Activated CD8-positive, alpha-beta T cell treated with anti-CD3 and anti-CD28 coated beads, Interleukin-2, amount 10 ng/mL, durations not matched to agents 7 days and 5 days (primary cell): ENCODE results near the gene FHIT. TPM values are rescaled to one million over a fixed set of nuclear protein-coding genes. Genes with fewer than 3 reads are reported as not detected.
"Not testable (repeated sequence)": the region's sequence is repeated elsewhere in the genome, so short reads cannot be mapped to it uniquely, and the experiment has no call there.

ENCODE experiments used
- ATAC-seq: fragments of 150-1000 bp; cut with Tn5 transposase; one replicate; pipeline ENCODE4 v1.10.0; 2021; ENCODE audit warnings: moderate library complexity
- CTCF ChIA-PET: fragments of 350-600 bp; sonication (Branson Sonifier 250); formaldehyde crosslinking; loops from one replicate; lab custom pipeline; 2021; ENCODE audit warnings: antibody characterized with exemption; lab: Charles Lee
- POLR2A ChIA-PET: fragments of 350-600 bp; sonication (Branson Sonifier 250); formaldehyde crosslinking; loops from one replicate; lab custom pipeline; 2021; ENCODE audit warnings: antibody characterized with exemption; lab: Charles Lee
- DNase-seq: peaks from one replicate; pipeline ENCODE4 v3.0.0-alpha.2; 2020
- H3K27ac Mint-ChIP-seq: one replicate; pipeline ENCODE4 v1.8.0; 2021; ENCODE audit warnings: mild to moderate bottlenecking, mixed read lengths
- H3K27me3 Mint-ChIP-seq: one replicate; pipeline ENCODE4 v1.8.0; 2021; ENCODE audit warnings: low read depth, mixed read lengths
- H3K36me3 Mint-ChIP-seq: one replicate; pipeline ENCODE4 v1.8.0; 2021; ENCODE audit warnings: low read depth, mixed read lengths
- H3K4me1 Mint-ChIP-seq: one replicate; pipeline ENCODE4 v1.8.0; 2021; ENCODE audit warnings: low read depth, mixed read lengths
- H3K4me3 Mint-ChIP-seq: one replicate; pipeline ENCODE4 v1.8.0; 2021; ENCODE audit warnings: mild to moderate bottlenecking, mixed read lengths
- H3K9me3 Mint-ChIP-seq: one replicate; pipeline ENCODE4 v1.8.0; 2022; ENCODE audit warnings: mixed read lengths; ENCODE audit not compliant: insufficient read depth
- total RNA-seq, 2 experiments: library from RNA; stranded (reverse); gene quantifications; one replicate each; pipeline ENCODE4 v1.2.3, GENCODE V29; 2021

FHIT gene
- total RNA-seq, 2 experiments from 2014 or later: 4.8 TPM

GRCh38 chr3:61224823-61225222 lies 26.4 kb downstream of the FHIT start:
- no peak for ATAC-seq
- Mint-ChIP-seq H3K27me3 (no peaks in the 10 kb centered on the region), H3K4me3 (no peak overlapping the region), H3K4me1 (no peaks in the 10 kb centered on the region), H3K9me3 (no peaks in the 10 kb centered on the region), H3K27ac (no peak overlapping the region), H3K36me3 (no peaks in the 10 kb centered on the region)
- no peak for DNase-seq
- CTCF ChIA-PET: no interaction called here
- POLR2A ChIA-PET: no interaction called here

GRCh38 chr3:61223451-61223850 lies 27.8 kb downstream of the FHIT start:
- no peaks in the 10 kb centered on the region for H3K9me3 Mint-ChIP-seq
- CTCF ChIA-PET: no interaction called here
- no peaks in the 10 kb centered on the region for H3K4me1 Mint-ChIP-seq
- no peaks in the 10 kb centered on the region for H3K27me3 Mint-ChIP-seq
- POLR2A ChIA-PET: no interaction called here
- no peak for ATAC-seq
- H3K4me3 Mint-ChIP-seq: no peak overlapping the region
- no peaks in the 10 kb centered on the region for H3K36me3 Mint-ChIP-seq
- DNase-seq: no peak
- no peak overlapping the region for H3K27ac Mint-ChIP-seq

GRCh38 chr3:61222467-61222866 lies 28.8 kb downstream of the FHIT start:
- CTCF ChIA-PET: no interaction called here

GRCh38 chr3:61221759-61222362 lies 29.4 kb downstream of the FHIT start:
- CTCF ChIA-PET: no interaction called here

More at GRCh38 chr3:61222467-61222866, 28.8 kb downstream of the FHIT start:
- no peaks in the 10 kb centered on the region for H3K4me1 Mint-ChIP-seq
- H3K27ac Mint-ChIP-seq: no peak overlapping the region
- H3K9me3 Mint-ChIP-seq: no peaks in the 10 kb centered on the region
- no peak for ATAC-seq
- H3K36me3 Mint-ChIP-seq: no peaks in the 10 kb centered on the region
- POLR2A ChIA-PET: no interaction called here
- H3K4me3 Mint-ChIP-seq: no peak overlapping the region
- no peak for DNase-seq
- no peaks in the 10 kb centered on the region for H3K27me3 Mint-ChIP-seq

GRCh38 chr3:61218504-61218903 lies 32.7 kb downstream of the FHIT start:
- H3K4me1 Mint-ChIP-seq: no peaks in the 10 kb centered on the region

More at GRCh38 chr3:61221759-61222362, 29.4 kb downstream of the FHIT start:
- Mint-ChIP-seq H3K27me3 (no peaks in the 10 kb centered on the region), H3K4me1 (no peaks in the 10 kb centered on the region), H3K36me3 (no peaks in the 10 kb centered on the region), H3K9me3 (no peaks in the 10 kb centered on the region), H3K27ac (no peak overlapping the region), H3K4me3 (no peak overlapping the region)
- POLR2A ChIA-PET: no interaction called here
- ATAC-seq (no peak), DNase-seq (no peak)

GRCh38 chr3:61216171-61216570 lies 35.1 kb downstream of the FHIT start:
- H3K27me3 Mint-ChIP-seq, H3K27ac Mint-ChIP-seq, CTCF ChIA-PET, DNase-seq, POLR2A ChIA-PET, H3K36me3 Mint-ChIP-seq, H3K4me3 Mint-ChIP-seq, H3K9me3 Mint-ChIP-seq, ATAC-seq, H3K4me1 Mint-ChIP-seq: not testable (repeated sequence)

More at GRCh38 chr3:61218504-61218903, 32.7 kb downstream of the FHIT start:
- Mint-ChIP-seq H3K36me3 (no peaks in the 10 kb centered on the region), H3K9me3 (peaks cover 5% of the 10 kb centered on the region), H3K27me3 (no peaks in the 10 kb centered on the region), H3K27ac (no peak overlapping the region), H3K4me3 (no peak overlapping the region)
- ChIA-PET POLR2A (no interaction called here), CTCF (no interaction called here)
- ATAC-seq (no peak), DNase-seq (no peak)

GRCh38 chr3:61202086-61202485 lies 49.2 kb downstream of the FHIT start:
- Mint-ChIP-seq H3K4me3 (no peak overlapping the region), H3K27me3 (no peaks in the 10 kb centered on the region), H3K36me3 (no peaks in the 10 kb centered on the region), H3K27ac (no peak overlapping the region), H3K9me3 (peaks cover 7% of the 10 kb centered on the region), H3K4me1 (no peaks in the 10 kb centered on the region)
- DNase-seq: no peak
- ATAC-seq: no peak
- ChIA-PET POLR2A (no interaction called here), CTCF (no interaction called here)

GRCh38 chr3:61201071-61201470 lies 50.2 kb downstream of the FHIT start:
- H3K9me3 Mint-ChIP-seq: peaks cover 7% of the 10 kb centered on the region
- POLR2A ChIA-PET: no interaction called here
- DNase-seq: no peak

GRCh38 chr3:61200270-61200669 lies 51.0 kb downstream of the FHIT start:
- Mint-ChIP-seq H3K9me3 (peaks cover 7% of the 10 kb centered on the region), H3K27me3 (no peaks in the 10 kb centered on the region), H3K4me1 (no peaks in the 10 kb centered on the region), H3K36me3 (no peaks in the 10 kb centered on the region), H3K27ac (no peak overlapping the region), H3K4me3 (no peak overlapping the region)
- DNase-seq (no peak), ATAC-seq (no peak)
- CTCF ChIA-PET: no interaction called here
- POLR2A ChIA-PET: no interaction called here

More at GRCh38 chr3:61201071-61201470, 50.2 kb downstream of the FHIT start:
- Mint-ChIP-seq H3K4me1 (no peaks in the 10 kb centered on the region), H3K27ac (no peak overlapping the region), H3K27me3 (no peaks in the 10 kb centered on the region), H3K4me3 (no peak overlapping the region), H3K36me3 (no peaks in the 10 kb centered on the region)
- CTCF ChIA-PET: no interaction called here
- ATAC-seq: no peak

GRCh38 chr3:61199843-61200242 lies 51.4 kb downstream of the FHIT start:
- no peaks in the 10 kb centered on the region for H3K36me3 Mint-ChIP-seq
- ATAC-seq (no peak), DNase-seq (no peak)
- no peak overlapping the region for H3K4me3 Mint-ChIP-seq
- ChIA-PET POLR2A (no interaction called here), CTCF (no interaction called here)
- H3K27ac Mint-ChIP-seq: no peak overlapping the region
- no peaks in the 10 kb centered on the region for H3K27me3 Mint-ChIP-seq
- H3K4me1 Mint-ChIP-seq: no peaks in the 10 kb centered on the region
- H3K9me3 Mint-ChIP-seq: peaks cover 7% of the 10 kb centered on the region

GRCh38 chr3:61194892-61195538 lies 56.2 kb downstream of the FHIT start:
- ChIA-PET POLR2A (no interaction called here), CTCF (no interaction called here)
- Mint-ChIP-seq H3K4me1 (no peaks in the 10 kb centered on the region), H3K27me3 (no peaks in the 10 kb centered on the region), H3K36me3 (no peaks in the 10 kb centered on the region), H3K4me3 (no peak overlapping the region), H3K27ac (no peak overlapping the region), H3K9me3 (no peaks in the 10 kb centered on the region)
- ATAC-seq (no peak), DNase-seq (no peak)

- H3K4me1 Mint-ChIP-seq: no peaks in the 10 kb centered on the region
- ChIA-PET POLR2A (no interaction called here), CTCF (no interaction called here)
- H3K27me3 Mint-ChIP-seq: no peaks in the 10 kb centered on the region
- H3K36me3 Mint-ChIP-seq: no peaks in the 10 kb centered on the region
- H3K4me3 Mint-ChIP-seq: no peak overlapping the region
- ATAC-seq (no peak), DNase-seq (no peak)
- no peak overlapping the region for H3K27ac Mint-ChIP-seq
- no peaks in the 10 kb centered on the region for H3K9me3 Mint-ChIP-seq
These were observed 59.0 kb downstream of the FHIT start for GRCh38 chr3:61192222-61192621.
